Measurements from ENCODE around the gene UBXN11.

UBXN11 gene

GRCh38 chr1:26323382-26323781 is 16.9 kb upstream of the UBXN11 start:
- Histone ChIP-seq H3K79me2 (ENCODE audit: low read length) (no peaks in the 10 kb centered on the region), H3K9me3 (ENCODE audit: insufficient read depth, low read length) (no peaks in the 10 kb centered on the region), H3K4me3 (ENCODE audit: low read length) (no peak overlapping the region), H3K27me3 (ENCODE audit: low read depth, low read length) (no peaks in the 10 kb centered on the region), H3K4me2 (ENCODE audit: low read length) (no peak overlapping the region), H3K36me3 (replicated peaks; ENCODE audit: low read depth, low read length) (no peaks in the 10 kb centered on the region), H3K27ac (ENCODE audit: low read length) (no peak overlapping the region), H3K4me1 (ENCODE audit: low read length) (peaks cover 11% of the 10 kb centered on the region), H4K20me1 (ENCODE audit: insufficient read depth, low read length) (no peaks in the 10 kb centered on the region), H2AFZ (ENCODE audit: low read depth, low read length) (no peak overlapping the region), H3K9ac (ENCODE audit: low read length) (no peak overlapping the region)
- no peak for TF ChIP-seq EZH2phosphoT487 (IDR thresholded peaks at IDR 0.05; ENCODE audit: low read depth)
- no peak for TF ChIP-seq CTCF (IDR thresholded peaks at IDR 0.05; ENCODE audit: low read depth, low read length)

- no peaks in the 10 kb centered on the region for H3K79me2 ChIP-seq (ENCODE audit: low read length)
- peak overlapping the region; percentile 32; the same call in 1 of the 2 replicates for H3K9ac ChIP-seq (ENCODE audit: low read length)
- H3K9me3 ChIP-seq (ENCODE audit: insufficient read depth, low read length): no peaks in the 10 kb centered on the region
- peak overlapping the region; percentile 62 for H3K4me2 ChIP-seq (ENCODE audit: low read length)
- H3K27me3 ChIP-seq (ENCODE audit: low read depth, low read length): no peaks in the 10 kb centered on the region
- H3K27ac ChIP-seq (ENCODE audit: low read length): no peak overlapping the region
- H3K4me3 ChIP-seq (ENCODE audit: low read length): no peak overlapping the region
- peak overlapping the region; percentile 85 for H2AFZ ChIP-seq (ENCODE audit: low read depth, low read length)
- no peaks in the 10 kb centered on the region for H3K36me3 ChIP-seq (replicated peaks; ENCODE audit: low read depth, low read length)
- H4K20me1 ChIP-seq (ENCODE audit: insufficient read depth, low read length): no peaks in the 10 kb centered on the region
- no peak for TF ChIP-seq EZH2phosphoT487 (IDR thresholded peaks at IDR 0.05; ENCODE audit: low read depth)
- no peak for TF ChIP-seq CTCF (IDR thresholded peaks at IDR 0.05; ENCODE audit: low read depth, low read length)
- H3K4me1 ChIP-seq (ENCODE audit: low read length): peaks cover 25% of the 10 kb centered on the region
These were observed 15.6 kb upstream of the UBXN11 start for GRCh38 chr1:26322042-26322331.

DNA sequence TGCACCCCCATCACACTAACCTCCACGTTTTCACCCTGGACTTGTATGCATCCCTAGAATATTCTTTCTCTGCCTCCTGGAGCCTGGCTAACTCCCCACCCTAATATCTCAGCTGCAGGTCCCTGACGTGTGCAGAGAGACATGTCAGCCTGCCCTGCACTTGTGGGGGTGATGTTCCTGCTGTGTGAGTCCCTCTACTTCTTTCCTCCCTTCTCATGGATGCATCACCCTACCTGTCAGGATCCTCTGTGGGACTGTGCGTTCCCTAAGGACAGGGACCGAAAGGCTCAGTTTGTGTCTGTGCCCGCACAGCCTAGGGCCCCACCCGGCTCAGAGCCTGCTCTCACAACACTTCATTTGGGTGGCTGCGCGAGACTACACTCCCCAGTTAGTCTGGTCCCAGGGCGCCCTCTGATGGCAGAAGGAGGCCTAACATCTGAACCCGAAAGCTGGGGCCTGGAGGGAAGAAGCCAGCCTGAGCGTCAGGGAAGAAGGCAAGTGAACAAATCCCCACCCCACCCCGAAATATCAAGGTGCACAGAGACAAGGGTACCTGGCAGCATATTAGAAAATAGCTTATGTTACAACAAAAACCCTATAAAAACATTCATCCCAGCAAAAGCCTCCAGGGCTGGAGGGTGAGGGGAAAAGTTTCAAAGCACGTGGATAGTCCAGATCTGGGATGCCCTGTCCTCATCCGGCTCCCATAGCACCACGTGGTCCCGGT is 15.0 kb upstream of the UBXN11 start:
- H3K27ac ChIP-seq (ENCODE audit: low read length): no peak overlapping the region
- peak overlapping the region; percentile 85 for H2AFZ ChIP-seq (ENCODE audit: low read depth, low read length)
- no peaks in the 10 kb centered on the region for H4K20me1 ChIP-seq (ENCODE audit: insufficient read depth, low read length)
- peak overlapping the region; percentile 32; the same call in 1 of the 2 replicates for H3K9ac ChIP-seq (ENCODE audit: low read length)
- H3K27me3 ChIP-seq (ENCODE audit: low read depth, low read length): no peaks in the 10 kb centered on the region
- no peaks in the 10 kb centered on the region for H3K36me3 ChIP-seq (replicated peaks; ENCODE audit: low read depth, low read length)
- H3K4me1 ChIP-seq (ENCODE audit: low read length): peaks cover 30% of the 10 kb centered on the region
- peak overlapping the region; percentile 62 for H3K4me2 ChIP-seq (ENCODE audit: low read length)
- no peaks in the 10 kb centered on the region for H3K79me2 ChIP-seq (ENCODE audit: low read length)
- no peaks in the 10 kb centered on the region for H3K9me3 ChIP-seq (ENCODE audit: insufficient read depth, low read length)
- TF ChIP-seq CTCF (IDR thresholded peaks at IDR 0.05; ENCODE audit: low read depth, low read length): peak; percentile 74
- no peak for TF ChIP-seq EZH2phosphoT487 (IDR thresholded peaks at IDR 0.05; ENCODE audit: low read depth)
- H3K4me3 ChIP-seq (ENCODE audit: low read length): peak overlapping the region; percentile 54

DNA sequence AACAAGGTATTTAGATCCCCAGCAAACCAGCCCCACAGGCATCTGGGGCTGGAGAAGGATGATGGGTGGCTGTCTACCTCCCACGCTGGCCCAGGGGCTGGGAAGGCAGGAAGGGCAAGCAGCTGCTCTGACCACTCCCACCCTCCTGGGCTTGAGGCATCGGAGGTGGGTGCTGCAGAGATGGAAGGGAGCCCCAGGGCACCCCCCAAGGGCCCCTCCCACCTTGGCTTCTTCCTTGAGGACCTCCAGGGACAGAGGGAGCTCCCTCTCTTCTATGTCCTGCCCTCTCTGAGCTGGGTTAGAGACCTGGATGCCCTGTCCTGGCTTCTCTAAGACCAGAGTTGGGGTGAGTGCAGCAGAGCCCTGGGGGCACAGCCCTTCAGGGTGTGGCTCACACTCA is 14.5 kb upstream of the UBXN11 start:
- H3K4me2 ChIP-seq (ENCODE audit: low read length): peak overlapping the region; percentile 62
- H3K4me1 ChIP-seq (ENCODE audit: low read length): peaks cover 36% of the 10 kb centered on the region
- H3K9ac ChIP-seq (ENCODE audit: low read length): no peak overlapping the region
- H3K9me3 ChIP-seq (ENCODE audit: insufficient read depth, low read length): no peaks in the 10 kb centered on the region
- no peaks in the 10 kb centered on the region for H3K79me2 ChIP-seq (ENCODE audit: low read length)
- H3K27me3 ChIP-seq (ENCODE audit: low read depth, low read length): no peaks in the 10 kb centered on the region
- no peak overlapping the region for H2AFZ ChIP-seq (ENCODE audit: low read depth, low read length)
- no peak overlapping the region for H3K4me3 ChIP-seq (ENCODE audit: low read length)
- no peak overlapping the region for H3K27ac ChIP-seq (ENCODE audit: low read length)
- TF ChIP-seq CTCF (IDR thresholded peaks at IDR 0.05; ENCODE audit: low read depth, low read length) (no peak), EZH2phosphoT487 (IDR thresholded peaks at IDR 0.05; ENCODE audit: low read depth) (no peak)
- no peaks in the 10 kb centered on the region for H3K36me3 ChIP-seq (replicated peaks; ENCODE audit: low read depth, low read length)
- H4K20me1 ChIP-seq (ENCODE audit: insufficient read depth, low read length): no peaks in the 10 kb centered on the region

Data from OCI-LY3 (cell line).